Astrocyte (in vitro differentiated cells and primary cell): ENCODE measurements around the gene PTPRM. TPM values are rescaled to one million over a fixed set of nuclear protein-coding genes. Genes with fewer than 3 reads are reported as not detected.

ENCODE experiments used
- DNase-seq: peaks from one replicate; pipeline ENCODE4 v3.0.0-alpha.2; 2010; ENCODE audit warnings: low read depth
- FAIRE-seq: peaks from 2 replicates; lab custom pipeline; 2011; peaks lifted over from hg19 to GRCh38; lab: Jason Lieb, UNC
- H2AFZ ChIP-seq: 2 replicates; pipeline ENCODE4 v1.6.0; 2012; ENCODE audit warnings: low read depth, low read length, inconsistent platforms
- H3K27ac ChIP-seq: 2 replicates; pipeline ENCODE4 v1.5.1; 2011; ENCODE audit warnings: low read depth, low read length, inconsistent platforms
- H3K27me3 ChIP-seq: 2 replicates; pipeline ENCODE4 v1.6.0; 2011; ENCODE audit warnings: low read length, inconsistent platforms; ENCODE audit not compliant: insufficient read depth
- H3K36me3 ChIP-seq: 2 replicates; pipeline ENCODE4 v1.5.1; 2011; ENCODE audit warnings: low read length, inconsistent platforms; ENCODE audit not compliant: insufficient read depth
- H3K4me1 ChIP-seq: 2 replicates; pipeline ENCODE4 v1.5.1; 2011; ENCODE audit warnings: low read length, inconsistent platforms; ENCODE audit not compliant: insufficient read depth
- H3K4me2 ChIP-seq: 2 replicates; pipeline ENCODE4 v1.6.0; 2012; ENCODE audit warnings: low read length, inconsistent platforms
- H3K4me3 ChIP-seq: 2 replicates; pipeline ENCODE4 v1.5.1; 2011; ENCODE audit warnings: low read depth, mild to moderate bottlenecking, low read length, inconsistent platforms; ENCODE audit not compliant: insufficient read depth
- H3K79me2 ChIP-seq: 2 replicates; pipeline ENCODE4 v1.6.0; 2012; ENCODE audit warnings: mild to moderate bottlenecking, low read length, inconsistent platforms; ENCODE audit not compliant: insufficient read depth
- H3K9ac ChIP-seq: 2 replicates; pipeline ENCODE4 v1.6.0; 2012; ENCODE audit warnings: mild to moderate bottlenecking, low read length, inconsistent platforms
- H3K9me3 ChIP-seq: 2 replicates; pipeline ENCODE4 v1.5.1; 2012; ENCODE audit warnings: low read depth, mild to moderate bottlenecking, low read length, inconsistent platforms; ENCODE audit not compliant: insufficient read depth
- H4K20me1 ChIP-seq: 2 replicates; pipeline ENCODE4 v1.6.0; 2012; ENCODE audit warnings: low read length, inconsistent platforms; ENCODE audit not compliant: insufficient read depth
- H3K27ac Mint-ChIP-seq: one replicate; pipeline ENCODE4 v1.8.0; 2021; ENCODE audit warnings: mild to moderate bottlenecking, mixed read lengths; ENCODE audit not compliant: unreplicated experiment
- H3K27me3 Mint-ChIP-seq: one replicate; pipeline ENCODE4 v1.8.0; 2021; ENCODE audit warnings: low read depth, mixed read lengths; ENCODE audit not compliant: unreplicated experiment
- H3K36me3 Mint-ChIP-seq: one replicate; pipeline ENCODE4 v1.8.0; 2021; ENCODE audit warnings: low read depth, mixed read lengths; ENCODE audit not compliant: unreplicated experiment
- H3K4me1 Mint-ChIP-seq: one replicate; pipeline ENCODE4 v1.8.0; 2021; ENCODE audit warnings: low read depth, mixed read lengths; ENCODE audit not compliant: unreplicated experiment
- H3K4me3 Mint-ChIP-seq: one replicate; pipeline ENCODE4 v1.8.0; 2021; ENCODE audit warnings: mild to moderate bottlenecking, moderate library complexity, mixed read lengths; ENCODE audit not compliant: unreplicated experiment
- H3K9me3 Mint-ChIP-seq: one replicate; pipeline ENCODE4 v1.8.0; 2021; ENCODE audit warnings: mild to moderate bottlenecking, mixed read lengths; ENCODE audit not compliant: unreplicated experiment
- EZH2 ChIP-seq: IDR thresholded peaks from 2 replicates; pipeline ENCODE4 v1.6.1; 2012; ENCODE audit warnings: mild to moderate bottlenecking, low read length, inconsistent platforms; ENCODE audit not compliant: insufficient read depth
- total RNA-seq: library from RNA; stranded (reverse); gene quantifications from 2 replicates; pipeline ENCODE4 v1.2.1, GENCODE V29; 2021
- TF ChIP-seq, protein P1 (sequence below): IDR thresholded peaks from 2 replicates; pipeline ENCODE4 v1.5.1; 2011; ENCODE audit warnings: low read depth, mild to moderate bottlenecking, inconsistent platforms, low read length, moderate library complexity; ENCODE audit not compliant: insufficient read depth

The PTPRM gene
- total RNA-seq, 1 donor from 2014 or later, result 59.6 TPM

DNA sequence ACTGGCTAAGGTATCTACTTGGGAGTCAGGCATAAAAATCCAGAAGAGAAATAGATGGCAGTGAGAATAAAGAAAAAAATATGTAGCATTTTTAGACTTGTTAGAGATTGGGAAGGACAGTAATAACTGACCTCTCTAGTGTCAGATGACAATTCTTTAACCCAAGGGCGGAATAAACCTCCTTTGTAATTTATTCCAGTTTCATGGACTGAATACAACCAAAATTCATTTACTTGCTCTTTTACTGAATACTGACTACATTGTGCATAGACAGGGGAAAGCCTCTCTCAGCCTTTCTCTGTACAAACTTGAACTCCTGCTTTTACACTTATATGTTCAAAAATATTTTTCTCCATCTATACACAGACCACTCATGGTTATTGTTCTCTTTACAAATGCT lies 566.8 kb downstream of the PTPRM start:
- H3K4me3 Mint-ChIP-seq, result no peak overlapping the region
- Histone ChIP-seq H3K9me3 (no peaks in the 10 kb centered on the region), H3K9ac (no peak overlapping the region), H4K20me1 (no peaks in the 10 kb centered on the region), H3K36me3 (no peaks in the 10 kb centered on the region), H3K4me1 (no peaks in the 10 kb centered on the region), H3K27me3 (no peaks in the 10 kb centered on the region), H3K4me3 (no peak overlapping the region), H3K27ac (no peak overlapping the region), H2AFZ (no peak overlapping the region), H3K4me2 (no peak overlapping the region), H3K79me2 (no peaks in the 10 kb centered on the region)
- DNase-seq, result no peak
- H3K36me3 Mint-ChIP-seq, result peaks cover 7% of the 10 kb centered on the region
- H3K9me3 Mint-ChIP-seq, result peaks cover 2% of the 10 kb centered on the region
- no peaks in the 10 kb centered on the region for H3K4me1 Mint-ChIP-seq
- peaks cover 1% of the 10 kb centered on the region for H3K27me3 Mint-ChIP-seq
- TF ChIP-seq EZH2, result no peak
- TF ChIP-seq, protein P1, sequence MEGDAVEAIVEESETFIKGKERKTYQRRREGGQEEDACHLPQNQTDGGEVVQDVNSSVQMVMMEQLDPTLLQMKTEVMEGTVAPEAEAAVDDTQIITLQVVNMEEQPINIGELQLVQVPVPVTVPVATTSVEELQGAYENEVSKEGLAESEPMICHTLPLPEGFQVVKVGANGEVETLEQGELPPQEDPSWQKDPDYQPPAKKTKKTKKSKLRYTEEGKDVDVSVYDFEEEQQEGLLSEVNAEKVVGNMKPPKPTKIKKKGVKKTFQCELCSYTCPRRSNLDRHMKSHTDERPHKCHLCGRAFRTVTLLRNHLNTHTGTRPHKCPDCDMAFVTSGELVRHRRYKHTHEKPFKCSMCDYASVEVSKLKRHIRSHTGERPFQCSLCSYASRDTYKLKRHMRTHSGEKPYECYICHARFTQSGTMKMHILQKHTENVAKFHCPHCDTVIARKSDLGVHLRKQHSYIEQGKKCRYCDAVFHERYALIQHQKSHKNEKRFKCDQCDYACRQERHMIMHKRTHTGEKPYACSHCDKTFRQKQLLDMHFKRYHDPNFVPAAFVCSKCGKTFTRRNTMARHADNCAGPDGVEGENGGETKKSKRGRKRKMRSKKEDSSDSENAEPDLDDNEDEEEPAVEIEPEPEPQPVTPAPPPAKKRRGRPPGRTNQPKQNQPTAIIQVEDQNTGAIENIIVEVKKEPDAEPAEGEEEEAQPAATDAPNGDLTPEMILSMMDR, result no peak
- H3K27ac Mint-ChIP-seq, result no peak overlapping the region
- peak; percentile 32 for FAIRE-seq

DNA sequence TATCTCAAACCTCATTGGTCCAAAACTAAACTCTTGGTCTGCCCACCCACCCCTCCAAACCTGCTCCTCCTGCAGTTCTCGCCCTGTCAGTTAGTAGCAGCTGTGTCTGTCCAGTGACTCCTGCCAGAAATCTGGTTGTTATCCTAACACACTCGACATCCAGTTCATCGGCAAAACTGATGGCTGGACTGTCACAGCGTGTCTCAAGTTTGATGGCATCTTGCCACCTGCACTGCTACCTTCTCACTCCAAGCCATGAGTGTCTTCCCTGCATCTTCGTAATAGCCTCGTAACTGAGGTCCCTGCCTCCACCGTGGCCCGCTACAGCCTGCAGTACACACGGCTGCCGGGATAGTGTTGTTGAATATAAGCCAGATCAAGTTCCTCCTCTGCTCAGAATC lies 572.0 kb downstream of the PTPRM start:
- Histone ChIP-seq H2AFZ (no peak overlapping the region), H3K27ac (no peak overlapping the region)
- H3K27ac Mint-ChIP-seq, result no peak overlapping the region

DNA sequence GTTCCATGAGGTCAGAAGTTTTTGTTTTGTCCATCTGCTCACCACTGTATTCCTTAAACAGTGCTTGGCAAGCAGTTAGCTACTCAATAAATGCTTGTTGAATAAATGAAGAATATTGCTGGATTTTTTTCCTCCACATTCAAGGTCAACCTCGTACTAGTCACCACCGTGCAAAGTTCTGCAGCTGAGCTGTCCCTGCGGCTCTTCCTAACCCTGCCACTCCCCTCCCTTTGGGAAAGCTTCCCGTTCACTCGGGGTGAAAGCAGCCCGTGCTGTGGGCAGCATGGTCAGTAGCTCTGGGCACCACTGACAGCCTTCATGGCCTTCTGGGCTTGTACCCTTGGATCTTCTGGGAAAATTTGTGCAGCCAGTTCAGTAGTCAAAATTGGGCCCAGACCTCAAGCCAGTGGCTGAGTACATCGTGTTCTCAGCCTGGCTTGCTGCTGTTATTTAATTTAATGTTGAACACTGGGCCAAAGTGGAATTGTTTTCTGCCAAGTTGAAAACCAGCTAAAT lies 572.8 kb downstream of the PTPRM start:
- no peaks in the 10 kb centered on the region for H3K27me3 ChIP-seq
- H3K9ac ChIP-seq, result no peak overlapping the region
- DNase-seq (no peak), FAIRE-seq (no peak)
- no peaks in the 10 kb centered on the region for H3K9me3 ChIP-seq
- H4K20me1 ChIP-seq, result no peaks in the 10 kb centered on the region
- Mint-ChIP-seq H3K27ac (peak overlapping the region; percentile 4), H3K36me3 (peaks cover 13% of the 10 kb centered on the region), H3K27me3 (peaks cover 2% of the 10 kb centered on the region), H3K4me3 (no peak overlapping the region), H3K9me3 (peaks cover 9% of the 10 kb centered on the region), H3K4me1 (peaks cover 9% of the 10 kb centered on the region)
- no peak overlapping the region for H3K27ac ChIP-seq
- no peak overlapping the region for H3K4me2 ChIP-seq
- no peaks in the 10 kb centered on the region for H3K79me2 ChIP-seq
- H3K36me3 ChIP-seq, result no peaks in the 10 kb centered on the region
- H3K4me3 ChIP-seq, result no peak overlapping the region
- TF ChIP-seq, protein P1, result no peak
- no peak for TF ChIP-seq EZH2
- no peak overlapping the region for H2AFZ ChIP-seq
- peaks cover 14% of the 10 kb centered on the region for H3K4me1 ChIP-seq

More for the DNA sequence above, 572.0 kb downstream of the PTPRM start:
- Histone ChIP-seq H3K4me3 (no peak overlapping the region), H3K9me3 (no peaks in the 10 kb centered on the region), H3K9ac (no peak overlapping the region), H3K4me1 (peaks cover 14% of the 10 kb centered on the region), H3K79me2 (no peaks in the 10 kb centered on the region), H3K27me3 (no peaks in the 10 kb centered on the region), H3K36me3 (no peaks in the 10 kb centered on the region), H4K20me1 (no peaks in the 10 kb centered on the region), H3K4me2 (no peak overlapping the region)
- FAIRE-seq (no peak), DNase-seq (no peak)
- Mint-ChIP-seq H3K9me3 (peaks cover 7% of the 10 kb centered on the region), H3K27me3 (peaks cover 2% of the 10 kb centered on the region), H3K4me1 (peaks cover 9% of the 10 kb centered on the region), H3K4me3 (no peak overlapping the region), H3K36me3 (peaks cover 9% of the 10 kb centered on the region)
- TF ChIP-seq, protein P1, result no peak
- TF ChIP-seq EZH2, result no peak
